GM23338 (cell line): ENCODE measurements around the gene BIRC5. TPM values are rescaled to one million over a fixed set of nuclear protein-coding genes. Genes with fewer than 3 reads are reported as not detected.

ENCODE experiments used
- ATAC-seq: fragments of 200-7000 bp; cut with Tn5 transposase; 3 replicates; pipeline ENCODE4 v1.9.1; 2020
- DNase-seq: peaks from one replicate; pipeline ENCODE4 v3.0.0-alpha.2; 2015; ENCODE audit warnings: low spot score
- H2AFZ ChIP-seq: fragments of 200-600 bp; sonication (generic); 2 replicates; pipeline ENCODE4 v1.8.0; 2016; ENCODE audit warnings: antibody characterized with exemption, mild to moderate bottlenecking, moderate library complexity
- H3F3A ChIP-seq: fragments of 200-600 bp; sonication (generic); replicated peaks from 2 replicates; pipeline ENCODE4 v1.8.0; 2017; ENCODE audit warnings: antibody characterized with exemption, mixed run types, low read depth
- H3K27ac ChIP-seq: fragments of 200-600 bp; sonication (generic); 2 replicates; pipeline ENCODE4 v1.6.1; 2016; ENCODE audit warnings: low read depth
- H3K27me3 ChIP-seq: fragments of 200-600 bp; sonication (generic); 2 replicates; pipeline ENCODE4 v1.8.0; 2016; ENCODE audit warnings: mild to moderate bottlenecking, mixed run types, moderate library complexity; ENCODE audit not compliant: insufficient read depth
- H3K36me3 ChIP-seq: fragments of 200-600 bp; sonication (generic); 2 replicates; pipeline ENCODE4 v1.8.0; 2016; ENCODE audit warnings: mild to moderate bottlenecking; ENCODE audit not compliant: insufficient read depth
- H3K4me1 ChIP-seq: fragments of 200-600 bp; sonication (generic); 2 replicates; pipeline ENCODE4 v1.8.0; 2016; ENCODE audit warnings: mild to moderate bottlenecking, moderate library complexity; ENCODE audit not compliant: insufficient read depth
- H3K4me2 ChIP-seq: fragments of 200-600 bp; sonication (generic); 2 replicates; pipeline ENCODE4 v1.7.1; 2017; ENCODE audit warnings: mixed run types
- H3K4me3 ChIP-seq: fragments of 200-600 bp; sonication (generic); 2 replicates; pipeline ENCODE4 v1.6.1; 2016; ENCODE audit warnings: mixed run types
- H3K79me2 ChIP-seq: fragments of 200-600 bp; sonication (generic); replicated peaks from 2 replicates; pipeline ENCODE4 v1.8.0; 2017; ENCODE audit warnings: mild to moderate bottlenecking; ENCODE audit not compliant: insufficient read depth
- H3K9me2 ChIP-seq: fragments of 200-600 bp; sonication (generic); 2 replicates; pipeline ENCODE4 v1.8.0; 2017; ENCODE audit not compliant: insufficient read depth
- H4K20me1 ChIP-seq: fragments of 200-600 bp; sonication (generic); replicated peaks from 2 replicates; pipeline ENCODE4 v1.8.0; 2017; ENCODE audit warnings: mild to moderate bottlenecking; ENCODE audit not compliant: insufficient read depth
- H3K27ac Mint-ChIP-seq: 2 replicates; pipeline ENCODE4 v1.8.0; 2020; ENCODE audit warnings: inconsistent platforms, mild to moderate bottlenecking, moderate library complexity, mixed read lengths
- H3K27me3 Mint-ChIP-seq: 3 replicates; pipeline ENCODE4 v1.8.0; 2022; ENCODE audit warnings: low read depth, mild to moderate bottlenecking, moderate library complexity, mixed read lengths, inconsistent platforms; ENCODE audit not compliant: insufficient read depth, poor library complexity
- H3K36me3 Mint-ChIP-seq: 3 replicates; pipeline ENCODE4 v1.8.0; 2021; ENCODE audit warnings: low read depth, mild to moderate bottlenecking, inconsistent platforms, moderate library complexity, mixed read lengths
- H3K4me1 Mint-ChIP-seq: 3 replicates; pipeline ENCODE4 v1.8.0; 2020; ENCODE audit warnings: mild to moderate bottlenecking, inconsistent platforms, mixed read lengths
- H3K4me3 Mint-ChIP-seq: 3 replicates; pipeline ENCODE4 v1.8.0; 2021; ENCODE audit warnings: moderate library complexity, mild to moderate bottlenecking, inconsistent platforms, mixed read lengths
- H3K9me3 Mint-ChIP-seq: 3 replicates; pipeline ENCODE4 v1.8.0; 2020; ENCODE audit warnings: moderate library complexity, mild to moderate bottlenecking, inconsistent platforms, mixed read lengths
- CREB1 ChIP-seq: fragments of 250-450 bp; sonication (Bioruptor Pico); IDR thresholded peaks from 2 replicates; pipeline ENCODE4 v1.5.0; 2020; ENCODE audit warnings: low read depth, mild to moderate bottlenecking, moderate library complexity
- JUNB ChIP-seq: IDR thresholded peaks from one replicate; pipeline ENCODE4 v1.6.1; 2016; ENCODE audit warnings: antibody characterized with exemption; ENCODE audit not compliant: unreplicated experiment
- POLR2AphosphoS5 ChIP-seq: IDR thresholded peaks from 2 replicates; pipeline ENCODE4 v1.6.1; 2016; ENCODE audit warnings: antibody characterized with exemption, low read depth
- STAT1 ChIP-seq: IDR thresholded peaks from one replicate; pipeline ENCODE4 v1.6.1; 2016; ENCODE audit warnings: antibody characterized with exemption; ENCODE audit not compliant: unreplicated experiment
- ZNF331 ChIP-seq: fragments of 250-450 bp; sonication (Bioruptor Pico); IDR thresholded peaks from 2 replicates; pipeline ENCODE4 v1.5.0; 2020; ENCODE audit warnings: low read depth, mild to moderate bottlenecking, moderate library complexity
- polyA plus RNA-seq: library from polyadenylated mRNA; unstranded; fragments of >200 nt; fragmentation: Nextera tagmentation; extraction: Ambion mirVana; gene quantifications from 2 replicates; pipeline ENCODE4 v1.2.1, GENCODE V29; 2016
- total RNA-seq: library from RNA; depleted of rRNA; stranded (reverse); fragments of >200 nt; shearing (Covaris generic); gene quantifications from 2 replicates; pipeline ENCODE4 v1.2.3, GENCODE V29; 2014
- TF ChIP-seq, protein P1 (sequence below): IDR thresholded peaks from one replicate; pipeline ENCODE4 v1.6.1; 2018; ENCODE audit warnings: antibody characterized with exemption; ENCODE audit not compliant: unreplicated experiment
- TF ChIP-seq, protein P2 (sequence below), 2 experiments: fragments of 200-600 bp in 1 of 2; sonication (generic) in 1 of 2; conservative IDR thresholded peaks; 2 replicates each; pipeline versions ENCODE4 v1.5.1 to v1.6.1; 2016 to 2017; ENCODE audit warnings: antibody characterized with exemption in 2 of 2, low read depth in 2 of 2, mild to moderate bottlenecking in 2 of 2, moderate library complexity in 1 of 2

Gene BIRC5
- total and polyA plus RNA-seq, 2 experiments from 2014 or later: 89.7 to 111 TPM

DNA sequence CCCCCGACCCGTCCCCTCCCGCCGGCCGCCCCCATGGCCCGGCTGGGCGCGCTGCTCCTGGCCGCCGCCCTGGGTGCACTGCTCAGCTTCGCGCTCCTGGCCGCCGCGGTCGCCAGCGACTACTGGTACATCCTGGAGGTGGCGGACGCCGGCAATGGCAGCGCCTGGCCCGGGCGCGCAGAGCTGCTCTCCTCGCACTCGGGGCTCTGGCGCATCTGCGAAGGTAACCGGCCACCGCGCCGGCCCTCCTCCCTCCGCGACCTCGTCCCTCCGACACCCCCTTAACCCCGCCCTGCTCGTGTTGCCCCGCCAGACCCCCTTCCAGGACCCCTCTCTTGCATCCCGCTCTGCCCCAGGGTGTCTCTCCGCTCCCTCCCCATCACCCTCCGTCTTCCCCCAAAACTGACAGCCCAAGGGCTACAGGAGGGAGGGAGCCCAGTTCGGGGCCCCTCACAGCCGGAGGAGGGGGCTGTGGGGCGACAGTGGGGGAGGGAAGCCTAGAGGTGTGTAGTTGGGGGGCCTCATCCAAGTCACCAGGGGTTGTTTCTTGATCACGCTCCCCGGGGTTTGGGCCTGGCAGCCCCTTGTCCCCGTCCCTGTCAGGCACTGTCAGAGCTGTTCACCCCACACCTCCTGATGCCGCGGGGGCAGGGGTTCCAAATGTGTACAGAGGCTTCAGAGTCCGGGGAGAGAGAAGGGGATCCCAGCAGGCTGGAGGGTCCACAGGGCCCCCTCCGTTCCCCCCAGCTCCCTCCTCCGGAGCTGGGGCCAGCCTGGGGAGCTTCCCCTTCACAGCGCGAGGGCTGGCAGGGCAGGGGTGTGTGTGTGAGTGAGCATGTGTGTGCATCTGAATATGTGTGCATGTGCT is 18.2 kb downstream of the BIRC5 start:
- no peaks in the 10 kb centered on the region for H3K9me2 ChIP-seq
- ATAC-seq (peak; percentile 71), DNase-seq (peak; percentile 78)
- peaks cover 27% of the 10 kb centered on the region for H3K27me3 Mint-ChIP-seq
- H3K4me3 Mint-ChIP-seq: peak overlapping the region; percentile 76
- peaks cover 3% of the 10 kb centered on the region for H3K4me1 Mint-ChIP-seq
- H3K9me3 Mint-ChIP-seq: no peaks in the 10 kb centered on the region
- no peaks in the 10 kb centered on the region for H4K20me1 ChIP-seq
- no peaks in the 10 kb centered on the region for H3F3A ChIP-seq
- H3K4me2 ChIP-seq: peak overlapping the region; percentile 90
- H3K27ac ChIP-seq: no peak overlapping the region
- peaks cover 26% of the 10 kb centered on the region for H3K27me3 ChIP-seq
- no peaks in the 10 kb centered on the region for H3K79me2 ChIP-seq
- H3K4me3 ChIP-seq: peak overlapping the region; percentile 76
- H2AFZ ChIP-seq: peak overlapping the region; percentile 86
- H3K4me1 ChIP-seq: no peaks in the 10 kb centered on the region
- no peaks in the 10 kb centered on the region for H3K36me3 ChIP-seq
- no peaks in the 10 kb centered on the region for H3K36me3 Mint-ChIP-seq
- TF ChIP-seq, protein P1, sequence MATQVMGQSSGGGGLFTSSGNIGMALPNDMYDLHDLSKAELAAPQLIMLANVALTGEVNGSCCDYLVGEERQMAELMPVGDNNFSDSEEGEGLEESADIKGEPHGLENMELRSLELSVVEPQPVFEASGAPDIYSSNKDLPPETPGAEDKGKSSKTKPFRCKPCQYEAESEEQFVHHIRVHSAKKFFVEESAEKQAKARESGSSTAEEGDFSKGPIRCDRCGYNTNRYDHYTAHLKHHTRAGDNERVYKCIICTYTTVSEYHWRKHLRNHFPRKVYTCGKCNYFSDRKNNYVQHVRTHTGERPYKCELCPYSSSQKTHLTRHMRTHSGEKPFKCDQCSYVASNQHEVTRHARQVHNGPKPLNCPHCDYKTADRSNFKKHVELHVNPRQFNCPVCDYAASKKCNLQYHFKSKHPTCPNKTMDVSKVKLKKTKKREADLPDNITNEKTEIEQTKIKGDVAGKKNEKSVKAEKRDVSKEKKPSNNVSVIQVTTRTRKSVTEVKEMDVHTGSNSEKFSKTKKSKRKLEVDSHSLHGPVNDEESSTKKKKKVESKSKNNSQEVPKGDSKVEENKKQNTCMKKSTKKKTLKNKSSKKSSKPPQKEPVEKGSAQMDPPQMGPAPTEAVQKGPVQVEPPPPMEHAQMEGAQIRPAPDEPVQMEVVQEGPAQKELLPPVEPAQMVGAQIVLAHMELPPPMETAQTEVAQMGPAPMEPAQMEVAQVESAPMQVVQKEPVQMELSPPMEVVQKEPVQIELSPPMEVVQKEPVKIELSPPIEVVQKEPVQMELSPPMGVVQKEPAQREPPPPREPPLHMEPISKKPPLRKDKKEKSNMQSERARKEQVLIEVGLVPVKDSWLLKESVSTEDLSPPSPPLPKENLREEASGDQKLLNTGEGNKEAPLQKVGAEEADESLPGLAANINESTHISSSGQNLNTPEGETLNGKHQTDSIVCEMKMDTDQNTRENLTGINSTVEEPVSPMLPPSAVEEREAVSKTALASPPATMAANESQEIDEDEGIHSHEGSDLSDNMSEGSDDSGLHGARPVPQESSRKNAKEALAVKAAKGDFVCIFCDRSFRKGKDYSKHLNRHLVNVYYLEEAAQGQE: no peak
- no peak for TF ChIP-seq POLR2AphosphoS5
- no peak for TF ChIP-seq JUNB
- no peak for TF ChIP-seq STAT1
- TF ChIP-seq, protein P2, sequence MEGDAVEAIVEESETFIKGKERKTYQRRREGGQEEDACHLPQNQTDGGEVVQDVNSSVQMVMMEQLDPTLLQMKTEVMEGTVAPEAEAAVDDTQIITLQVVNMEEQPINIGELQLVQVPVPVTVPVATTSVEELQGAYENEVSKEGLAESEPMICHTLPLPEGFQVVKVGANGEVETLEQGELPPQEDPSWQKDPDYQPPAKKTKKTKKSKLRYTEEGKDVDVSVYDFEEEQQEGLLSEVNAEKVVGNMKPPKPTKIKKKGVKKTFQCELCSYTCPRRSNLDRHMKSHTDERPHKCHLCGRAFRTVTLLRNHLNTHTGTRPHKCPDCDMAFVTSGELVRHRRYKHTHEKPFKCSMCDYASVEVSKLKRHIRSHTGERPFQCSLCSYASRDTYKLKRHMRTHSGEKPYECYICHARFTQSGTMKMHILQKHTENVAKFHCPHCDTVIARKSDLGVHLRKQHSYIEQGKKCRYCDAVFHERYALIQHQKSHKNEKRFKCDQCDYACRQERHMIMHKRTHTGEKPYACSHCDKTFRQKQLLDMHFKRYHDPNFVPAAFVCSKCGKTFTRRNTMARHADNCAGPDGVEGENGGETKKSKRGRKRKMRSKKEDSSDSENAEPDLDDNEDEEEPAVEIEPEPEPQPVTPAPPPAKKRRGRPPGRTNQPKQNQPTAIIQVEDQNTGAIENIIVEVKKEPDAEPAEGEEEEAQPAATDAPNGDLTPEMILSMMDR (conservative IDR thresholded peaks at IDR 0.05; ENCODE audit: low read depth in 2 of 2): 0 out of 4 replicates have a peak, but pooled peaks of 1 of the 2 experiments have one; percentile 4
- H3K27ac Mint-ChIP-seq: no peak overlapping the region

DNA sequence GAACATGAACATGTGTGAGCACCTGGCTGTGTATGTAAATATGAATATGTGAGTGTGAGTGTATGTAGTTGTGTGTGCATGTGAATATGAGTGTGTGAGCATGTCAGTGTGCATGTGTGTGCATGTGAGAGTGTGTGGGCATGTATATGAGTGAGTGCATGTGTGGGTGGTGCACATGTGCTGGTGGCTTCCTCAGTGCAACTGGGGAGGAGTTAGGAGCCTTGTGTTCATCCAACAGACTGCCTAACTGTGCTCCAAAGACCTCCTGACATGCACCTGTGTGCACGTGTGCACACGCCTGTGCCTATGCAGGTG is 18.8 kb downstream of the BIRC5 start:
- no peak overlapping the region for H3K27ac Mint-ChIP-seq
- H3K27me3 ChIP-seq: peaks cover 26% of the 10 kb centered on the region
- TF ChIP-seq ZNF331 (CRISPR knock-in tag) (no peak), JUNB (no peak), CREB1 (CRISPR knock-in tag) (no peak)
- TF ChIP-seq, protein P1: no peak

More for the DNA sequence above, 18.8 kb downstream of the BIRC5 start:
- Mint-ChIP-seq H3K4me3 (peak overlapping the region; percentile 47; the same call in 2 of the 3 replicates), H3K9me3 (no peaks in the 10 kb centered on the region), H3K36me3 (no peaks in the 10 kb centered on the region), H3K4me1 (peaks cover 3% of the 10 kb centered on the region), H3K27me3 (peaks cover 26% of the 10 kb centered on the region)
- Histone ChIP-seq H2AFZ (no peak overlapping the region), H3K9me2 (no peaks in the 10 kb centered on the region), H3K4me1 (no peaks in the 10 kb centered on the region), H3K4me3 (peak overlapping the region; percentile 76), H3K4me2 (peak overlapping the region; percentile 90), H3F3A (no peaks in the 10 kb centered on the region), H4K20me1 (no peaks in the 10 kb centered on the region), H3K36me3 (no peaks in the 10 kb centered on the region), H3K79me2 (no peaks in the 10 kb centered on the region), H3K27ac (no peak overlapping the region)
- ATAC-seq (no peak), DNase-seq (no peak)
